GM19193 (cell line): ENCODE data around the gene RPL13A.

Experiments
- POLR2A ChIP-seq: IDR thresholded peaks from 4 replicates; pipeline ENCODE4 v1.6.1; 2011; ENCODE audit not compliant: insufficient read depth, insufficient read length; ENCODE audit errors: extremely low read depth

RPL13A gene

DNA sequence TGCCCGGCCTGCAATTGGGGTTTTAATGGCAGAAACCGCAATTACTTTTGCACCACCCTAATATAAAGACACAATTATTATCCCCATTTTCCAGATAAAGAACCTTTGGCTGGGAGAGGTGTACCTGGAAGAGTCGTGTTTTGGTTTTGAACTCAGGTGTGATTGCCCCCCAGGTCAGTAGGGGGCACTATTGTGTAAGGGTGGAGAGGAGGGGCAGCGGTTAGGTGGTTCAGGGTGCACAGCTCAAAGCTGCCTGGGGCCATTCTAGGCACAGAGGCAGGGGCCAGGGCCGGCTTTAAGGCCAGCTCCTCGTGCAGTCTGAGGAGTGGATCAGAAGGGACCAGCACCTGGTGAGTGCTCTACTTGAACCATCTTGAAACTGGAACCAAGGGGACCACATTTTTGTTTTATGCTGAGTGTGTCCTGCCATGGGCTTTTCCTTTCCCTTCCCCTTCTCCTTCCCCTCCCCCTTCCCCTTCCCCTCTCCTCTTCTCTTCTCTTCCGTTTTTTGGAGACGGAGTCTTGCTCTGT, 19.2 kb downstream of the RPL13A start:
- TF ChIP-seq POLR2A: no peak

DNA sequence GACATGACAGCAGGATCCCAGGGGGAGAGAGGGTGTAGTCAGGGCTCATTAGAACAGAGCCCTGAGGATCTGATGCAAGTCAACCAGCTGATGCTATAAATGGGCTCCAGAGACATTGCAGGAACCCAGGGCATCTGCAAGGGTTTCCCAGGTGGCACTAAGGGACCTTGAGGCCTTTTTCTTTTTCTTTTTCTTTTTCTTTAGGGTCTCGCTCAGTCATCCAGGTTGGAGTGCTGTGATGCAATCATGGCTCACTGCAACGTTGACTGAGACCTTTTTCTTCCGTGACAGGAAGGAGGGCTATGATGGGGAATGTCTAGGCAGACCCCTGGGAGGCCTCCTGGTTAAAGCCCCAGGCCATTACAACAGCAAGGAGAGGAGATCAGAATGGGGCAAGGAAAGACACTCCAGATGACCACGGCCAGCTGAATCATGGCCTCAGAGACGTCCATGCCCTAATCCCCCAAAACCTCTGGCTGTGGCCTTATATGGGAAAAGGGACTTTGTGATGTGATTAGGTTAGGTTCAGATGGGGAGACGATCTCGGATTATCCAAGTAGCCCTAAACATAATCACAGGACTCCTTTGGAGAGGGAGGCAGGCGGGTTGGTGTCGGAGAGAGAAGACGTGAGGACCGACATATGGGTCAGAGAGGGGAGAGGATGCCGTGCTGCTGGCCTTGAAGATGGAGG, 20.5 kb downstream of the RPL13A start:
- TF ChIP-seq POLR2A: no peak

DNA sequence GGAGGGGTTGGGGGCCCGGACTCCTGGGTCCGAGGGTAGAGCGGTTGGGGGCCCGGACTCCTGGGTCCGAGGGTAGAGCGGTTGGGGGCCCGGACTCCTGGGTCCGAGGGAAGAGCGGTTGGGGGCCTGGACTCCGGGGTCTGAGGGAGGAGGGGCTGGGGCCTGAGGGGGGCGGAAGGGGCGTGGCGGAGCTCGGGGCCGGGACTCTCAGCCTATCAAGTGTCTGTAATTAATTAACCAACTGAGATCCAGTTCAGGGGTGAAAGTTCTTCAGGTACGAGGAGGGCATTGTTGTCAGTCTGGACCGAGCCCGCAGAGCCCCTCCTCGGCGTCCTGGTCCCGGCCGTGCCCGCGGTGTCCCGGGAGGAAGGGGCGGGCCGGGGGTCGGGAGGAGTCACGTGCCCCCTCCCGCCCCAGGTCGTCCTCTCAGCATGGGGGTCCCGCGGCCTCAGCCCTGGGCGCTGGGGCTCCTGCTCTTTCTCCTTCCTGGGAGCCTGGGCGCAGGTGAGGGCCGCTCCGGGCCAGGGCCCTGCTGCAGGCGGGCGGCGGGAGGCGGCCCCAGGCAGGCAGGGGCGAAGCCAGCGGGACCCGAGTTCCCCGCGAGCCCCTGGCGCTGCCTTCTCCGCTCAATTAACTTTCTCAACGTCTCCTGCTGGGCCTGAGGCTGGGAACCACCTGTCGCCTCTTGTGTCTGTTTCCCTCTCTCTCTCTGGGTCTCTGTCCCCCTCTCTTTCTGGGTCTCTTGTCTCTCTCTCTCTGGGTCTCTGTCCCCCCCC, 25.8 kb downstream of the RPL13A start:
- TF ChIP-seq POLR2A: no peak

DNA sequence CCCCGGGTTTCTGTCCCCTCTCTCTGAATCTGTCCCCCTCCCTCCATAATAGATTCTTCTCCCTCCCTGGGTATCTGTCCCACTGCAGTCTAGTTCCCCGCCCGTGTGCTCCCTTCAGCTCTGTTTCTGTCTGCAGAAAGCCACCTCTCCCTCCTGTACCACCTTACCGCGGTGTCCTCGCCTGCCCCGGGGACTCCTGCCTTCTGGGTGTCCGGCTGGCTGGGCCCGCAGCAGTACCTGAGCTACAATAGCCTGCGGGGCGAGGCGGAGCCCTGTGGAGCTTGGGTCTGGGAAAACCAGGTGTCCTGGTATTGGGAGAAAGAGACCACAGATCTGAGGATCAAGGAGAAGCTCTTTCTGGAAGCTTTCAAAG, 26.3 kb downstream of the RPL13A start:
- no peak for TF ChIP-seq POLR2A

DNA sequence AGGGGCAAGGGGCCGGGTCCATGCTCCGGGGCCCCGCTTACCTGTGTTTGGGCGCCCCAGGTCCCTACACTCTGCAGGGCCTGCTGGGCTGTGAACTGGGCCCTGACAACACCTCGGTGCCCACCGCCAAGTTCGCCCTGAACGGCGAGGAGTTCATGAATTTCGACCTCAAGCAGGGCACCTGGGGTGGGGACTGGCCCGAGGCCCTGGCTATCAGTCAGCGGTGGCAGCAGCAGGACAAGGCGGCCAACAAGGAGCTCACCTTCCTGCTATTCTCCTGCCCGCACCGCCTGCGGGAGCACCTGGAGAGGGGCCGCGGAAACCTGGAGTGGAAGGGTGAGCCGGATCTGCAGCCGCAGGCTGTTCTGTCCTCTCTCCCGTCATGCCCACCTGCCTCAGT, 26.7 kb downstream of the RPL13A start:
- TF ChIP-seq POLR2A: no peak

DNA sequence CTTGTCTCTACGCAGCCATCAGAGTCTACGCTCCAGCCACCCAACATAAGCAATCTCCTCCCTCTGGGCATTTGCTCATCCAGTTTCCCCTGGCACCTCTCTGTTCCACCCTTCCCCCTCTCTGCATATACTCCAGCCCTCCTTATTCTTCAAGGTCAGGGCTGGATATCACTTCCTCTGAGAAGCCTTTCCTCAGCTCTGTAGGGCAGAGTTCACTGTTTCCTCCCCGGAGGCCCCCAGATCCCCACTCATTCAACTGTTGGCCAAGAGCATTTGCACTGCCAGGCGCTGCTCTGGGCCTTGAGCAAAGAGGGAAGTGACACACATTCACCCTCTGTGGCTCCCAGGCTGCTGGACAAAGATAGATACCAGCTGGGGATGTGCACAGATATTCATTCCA, 28.4 kb downstream of the RPL13A start:
- no peak for TF ChIP-seq POLR2A

DNA sequence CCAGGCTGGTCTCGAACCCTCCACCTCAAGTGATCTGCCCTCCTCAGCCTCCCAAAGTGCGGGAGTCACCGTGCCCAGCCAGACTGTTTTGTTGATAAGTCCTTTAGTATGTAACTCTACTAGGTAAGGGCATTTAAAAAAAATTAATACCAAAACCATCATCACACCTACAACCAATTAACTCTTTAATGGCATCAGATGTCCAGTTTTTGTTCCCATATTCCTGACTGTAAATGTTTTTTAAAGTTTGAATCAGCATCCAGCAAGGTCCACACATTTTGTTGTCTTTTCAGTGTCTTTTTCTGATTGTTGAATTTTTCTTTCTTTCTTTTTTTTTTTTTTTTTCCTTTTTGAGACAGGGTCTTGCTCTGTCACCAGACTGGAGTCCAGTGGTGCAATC, 30.6 kb downstream of the RPL13A start:
- no peak for TF ChIP-seq POLR2A

DNA sequence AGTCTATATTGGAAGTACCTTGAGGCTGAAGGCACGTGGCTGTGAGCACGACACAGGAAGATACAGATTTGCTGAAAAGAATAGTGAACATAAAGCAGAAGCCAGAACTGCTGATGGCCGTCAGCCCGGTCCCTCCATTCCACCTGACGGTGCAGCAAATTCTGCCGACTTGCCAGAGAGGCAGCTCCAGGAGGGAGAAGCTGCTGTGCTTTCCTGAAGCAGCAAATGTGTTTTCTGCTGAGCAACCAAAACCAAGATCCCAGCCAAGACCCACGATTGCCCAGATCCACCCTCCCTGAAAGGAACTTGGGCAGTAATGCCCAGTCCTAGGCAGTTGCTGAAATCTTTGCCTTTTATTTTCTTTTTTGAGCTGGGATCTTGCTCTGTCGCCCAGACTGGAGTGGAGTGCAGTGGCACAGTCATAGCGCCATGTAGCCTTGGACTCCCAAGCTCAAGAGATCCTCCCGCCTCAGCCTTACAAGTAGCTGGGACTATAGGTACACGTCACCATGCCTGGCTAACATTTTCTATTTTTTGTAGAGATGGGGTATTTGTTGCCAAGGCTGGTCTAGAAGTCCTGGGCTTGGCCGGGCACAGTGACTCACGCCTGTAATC, 33.4 kb downstream of the RPL13A start:
- TF ChIP-seq POLR2A: no peak

DNA sequence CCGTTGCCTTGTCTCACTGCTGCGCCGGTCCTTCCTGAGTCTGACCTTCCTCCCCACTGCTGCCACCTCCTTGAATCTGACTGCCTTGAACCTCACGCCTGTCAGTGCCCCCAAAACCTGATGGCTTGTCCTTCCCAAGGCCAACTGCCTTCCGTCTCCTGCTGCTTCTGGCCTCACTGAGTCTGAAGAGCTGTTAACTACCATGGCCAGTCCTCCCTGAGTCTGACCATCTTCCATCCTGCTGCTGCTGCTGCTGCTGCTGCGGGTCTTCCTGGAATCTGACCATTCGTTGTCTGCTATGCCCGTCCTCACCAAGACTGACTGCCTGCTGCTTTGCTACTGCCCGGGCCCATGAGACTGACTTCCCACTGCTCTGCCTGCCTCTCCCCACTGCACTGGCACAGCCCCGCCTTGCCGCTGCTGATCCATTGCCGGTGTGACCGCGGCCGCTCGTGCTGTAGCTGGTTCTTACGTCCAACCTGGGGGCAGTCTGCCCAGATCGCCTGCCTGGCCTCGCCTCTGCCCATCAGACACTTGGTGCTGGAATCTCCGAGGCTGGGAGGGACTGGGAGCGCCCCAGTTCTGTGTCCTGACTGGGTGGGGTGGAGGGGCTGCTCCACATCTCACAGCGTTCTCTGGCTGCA, 37.5 kb downstream of the RPL13A start:
- TF ChIP-seq POLR2A: no peak

DNA sequence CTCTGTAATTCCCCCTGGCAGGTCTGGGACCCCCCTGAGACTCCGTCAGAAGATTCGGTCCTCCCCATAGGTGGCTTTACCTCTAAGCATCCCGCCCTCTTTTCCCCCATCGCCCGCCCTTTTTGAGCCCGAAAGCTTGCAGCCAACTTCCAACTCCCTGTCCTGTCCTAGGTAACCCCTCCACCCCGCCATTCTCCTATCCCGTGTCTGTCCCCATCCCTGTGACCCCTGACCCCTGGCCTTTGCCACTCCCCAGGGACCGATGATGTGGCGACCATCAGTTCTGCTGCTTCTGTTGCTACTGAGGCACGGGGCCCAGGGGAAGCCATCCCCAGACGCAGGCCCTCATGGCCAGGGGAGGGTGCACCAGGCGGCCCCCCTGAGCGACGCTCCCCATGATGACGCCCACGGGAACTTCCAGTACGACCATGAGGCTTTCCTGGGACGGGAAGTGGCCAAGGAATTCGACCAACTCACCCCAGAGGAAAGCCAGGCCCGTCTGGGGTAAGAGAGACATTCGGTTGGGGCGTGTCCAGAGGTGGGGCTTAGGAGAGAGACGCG, 40.9 kb downstream of the RPL13A start:
- no peak for TF ChIP-seq POLR2A

DNA sequence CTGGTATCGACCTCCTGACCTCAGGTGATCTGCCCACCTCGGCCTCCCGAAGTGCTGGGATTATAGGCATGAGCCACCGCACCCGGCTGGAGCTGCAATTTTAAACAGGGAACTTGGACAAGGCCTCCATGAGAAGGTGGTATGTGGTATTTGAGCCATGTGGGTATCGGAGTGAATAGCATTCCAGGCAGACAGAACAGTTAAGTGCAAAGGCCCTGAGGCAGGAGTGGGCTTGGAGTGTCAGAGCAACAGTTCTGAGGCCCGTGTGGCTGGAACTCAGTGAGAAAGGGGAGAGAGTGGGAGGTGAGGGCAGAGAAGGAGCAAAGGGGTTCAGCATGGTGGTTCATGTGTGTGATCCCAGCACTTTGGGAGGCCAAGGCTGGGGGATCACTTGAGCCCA, 43.3 kb downstream of the RPL13A start:
- TF ChIP-seq POLR2A: no peak

DNA sequence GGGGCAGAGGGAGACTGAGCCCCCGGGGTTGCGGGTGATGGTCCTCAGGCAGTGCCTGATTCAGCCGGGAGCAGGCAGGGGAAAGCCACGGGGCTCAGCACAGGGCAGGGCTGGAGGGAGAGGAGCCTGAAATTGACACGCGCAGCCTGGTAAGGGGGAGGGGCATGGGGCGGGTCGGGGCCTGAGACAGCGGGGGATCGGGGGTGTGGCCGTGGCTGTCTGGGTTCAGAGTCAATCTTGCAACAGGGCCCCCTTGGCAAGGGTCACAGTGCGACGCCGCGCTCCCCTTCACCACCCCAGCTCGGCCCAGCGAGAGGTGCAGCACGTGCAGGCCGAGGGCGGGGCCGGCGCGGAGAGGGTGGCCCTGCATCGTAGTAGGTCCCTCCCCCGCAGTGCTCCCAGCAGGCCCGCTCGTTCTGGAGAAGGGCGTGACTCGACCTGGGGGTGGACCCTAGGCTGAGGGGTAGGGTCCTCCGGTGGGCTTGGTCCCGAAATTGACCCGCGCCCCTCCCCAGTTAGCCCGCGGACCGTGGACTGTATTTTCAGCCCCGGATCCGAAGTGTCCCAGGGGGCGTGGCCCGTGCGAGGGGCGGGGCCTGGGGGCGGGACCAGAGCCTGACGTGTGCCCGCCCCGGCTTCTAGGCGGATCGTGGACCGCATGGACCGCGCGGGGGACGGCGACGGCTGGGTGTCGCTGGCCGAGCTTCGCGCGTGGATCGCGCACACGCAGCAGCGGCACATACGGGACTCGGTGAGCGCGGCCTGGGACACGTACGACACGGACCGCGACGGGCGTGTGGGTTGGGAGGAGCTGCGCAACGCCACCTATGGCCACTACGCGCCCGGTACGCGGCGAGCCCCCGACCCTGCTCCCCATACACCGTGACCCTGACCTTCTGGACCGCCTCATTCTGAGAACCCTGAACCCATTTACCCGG, 46.4 kb downstream of the RPL13A start:
- TF ChIP-seq POLR2A: no peak

DNA sequence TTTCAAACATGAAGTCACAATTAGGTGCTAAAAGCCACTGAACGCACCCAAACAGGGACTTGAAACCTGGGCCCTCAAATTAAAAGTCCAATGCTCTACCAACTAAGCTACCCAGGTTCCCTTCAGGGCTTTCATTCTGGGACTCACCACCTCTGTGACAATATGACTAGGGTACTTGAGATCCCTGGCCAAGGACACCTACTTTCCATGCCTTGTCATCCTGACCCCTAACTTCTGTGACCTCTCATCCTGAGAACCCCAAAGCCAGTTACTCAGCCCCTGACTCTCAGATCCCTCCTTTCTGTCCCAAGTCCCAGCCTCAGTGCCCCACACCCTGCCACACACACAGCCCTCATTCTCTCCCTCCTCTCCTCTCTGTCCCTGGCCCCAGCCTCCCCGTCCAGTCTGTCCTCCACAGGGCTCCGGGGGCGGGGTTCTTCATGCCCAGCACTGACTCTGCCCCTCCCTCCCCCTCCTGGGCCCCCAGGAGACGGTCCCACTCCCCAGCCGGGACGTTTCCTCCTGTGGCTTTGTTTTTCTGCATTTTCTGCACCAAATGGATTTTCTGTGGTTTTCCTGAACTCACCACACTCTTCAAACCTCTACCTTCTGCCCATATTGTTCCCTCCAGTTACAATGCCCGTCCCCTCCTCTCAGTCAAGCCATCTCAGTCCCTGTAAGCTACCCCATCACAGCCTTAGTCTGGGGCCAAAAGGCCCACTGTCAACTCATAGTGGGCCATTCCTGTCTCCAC, 47.4 kb downstream of the RPL13A start:
- TF ChIP-seq POLR2A: no peak
